ENCODE data around the gene TMEM178A.
A peak's percentile ranks its signal among the peaks of the same experiment; 100 is the strongest.

Gene TMEM178A

GRCh38 chr2:39676342-39676741 lies 10.6 kb downstream of the TMEM178A start:
- DNase-seq (ENCODE audit: low read depth, low spot score), result no peak

GRCh38 chr2:39678170-39678569 lies 12.5 kb downstream of the TMEM178A start:
- no peak for DNase-seq (ENCODE audit: low read depth, low spot score)

GRCh38 chr2:39679805-39680204 lies 14.1 kb downstream of the TMEM178A start:
- DNase-seq (ENCODE audit: low read depth, low spot score), result no peak

GRCh38 chr2:39682066-39682692 lies 16.5 kb downstream of the TMEM178A start:
- no peak for DNase-seq (ENCODE audit: low read depth, low spot score)

GRCh38 chr2:39683022-39683699 lies 17.4 kb downstream of the TMEM178A start:
- no peak for DNase-seq (ENCODE audit: low read depth, low spot score)

- DNase-seq (ENCODE audit: low read depth, low spot score), result no peak
Measured at GRCh38 chr2:39684464-39684863, 18.7 kb downstream of the TMEM178A start.

- DNase-seq (ENCODE audit: low read depth, low spot score), result no peak
Measured at GRCh38 chr2:39685126-39685525, 19.4 kb downstream of the TMEM178A start.

GRCh38 chr2:39686456-39686855 lies 20.7 kb downstream of the TMEM178A start:
- DNase-seq (ENCODE audit: low read depth, low spot score), result no peak

- no peak for DNase-seq (ENCODE audit: low read depth, low spot score)
Measured at GRCh38 chr2:39688181-39688580, 22.5 kb downstream of the TMEM178A start.

GRCh38 chr2:39689272-39689841 lies 23.6 kb downstream of the TMEM178A start:
- no peak for DNase-seq (ENCODE audit: low read depth, low spot score)

GRCh38 chr2:39689876-39690275 lies 24.2 kb downstream of the TMEM178A start:
- DNase-seq (ENCODE audit: low read depth, low spot score), result no peak

- no peak for DNase-seq (ENCODE audit: low read depth, low spot score)
Measured at GRCh38 chr2:39693245-39693644, 27.5 kb downstream of the TMEM178A start.

- DNase-seq (ENCODE audit: low read depth, low spot score), result peak; percentile 27
Measured at GRCh38 chr2:39696101-39696553, 30.4 kb downstream of the TMEM178A start.

- DNase-seq (ENCODE audit: low read depth, low spot score), result no peak
Measured at GRCh38 chr2:39696838-39697237, 31.1 kb downstream of the TMEM178A start.

- DNase-seq (ENCODE audit: low read depth, low spot score), result no peak
Measured at GRCh38 chr2:39697454-39697853, 31.7 kb downstream of the TMEM178A start.

- no peak for DNase-seq (ENCODE audit: low read depth, low spot score)
Measured at GRCh38 chr2:39701137-39701536, 35.4 kb downstream of the TMEM178A start.

- DNase-seq (ENCODE audit: low read depth, low spot score), result no peak
Measured at GRCh38 chr2:39703181-39703872, 37.6 kb downstream of the TMEM178A start.

- DNase-seq (ENCODE audit: low read depth, low spot score), result no peak
Measured at GRCh38 chr2:39704540-39704939, 38.8 kb downstream of the TMEM178A start.

GRCh38 chr2:39705638-39706037 lies 39.9 kb downstream of the TMEM178A start:
- DNase-seq (ENCODE audit: low read depth, low spot score), result no peak

- no peak for DNase-seq (ENCODE audit: low read depth, low spot score)
Measured at GRCh38 chr2:39706312-39706711, 40.6 kb downstream of the TMEM178A start.

GRCh38 chr2:39706945-39707344 lies 41.2 kb downstream of the TMEM178A start:
- no peak for DNase-seq (ENCODE audit: low read depth, low spot score)

- no peak for DNase-seq (ENCODE audit: low read depth, low spot score)
Measured at GRCh38 chr2:39708003-39708402, 42.3 kb downstream of the TMEM178A start.
